ENCODE measurements around the gene SMAD3.

DNA sequence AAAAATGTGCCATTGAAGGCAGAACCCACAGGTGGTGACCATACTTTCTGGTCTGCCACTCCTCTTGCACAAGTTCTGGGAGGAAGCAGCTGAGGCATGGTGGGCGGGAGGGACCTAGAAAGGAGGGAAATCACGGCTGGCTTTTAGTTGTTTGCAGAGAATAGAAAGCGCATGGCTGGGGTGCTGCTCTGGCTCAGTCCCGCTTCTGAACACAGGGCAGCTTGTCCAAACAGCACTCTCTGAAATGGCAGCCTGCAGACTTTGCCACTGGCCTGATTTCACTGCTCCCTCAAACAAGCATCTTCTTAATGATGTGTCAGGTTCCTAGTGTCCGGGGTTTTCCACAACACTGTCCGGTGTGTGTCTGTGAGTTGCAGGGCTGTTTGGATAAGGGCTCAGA is 112.3 kb downstream of the SMAD3 start:
- TF ChIP-seq, protein P1, sequence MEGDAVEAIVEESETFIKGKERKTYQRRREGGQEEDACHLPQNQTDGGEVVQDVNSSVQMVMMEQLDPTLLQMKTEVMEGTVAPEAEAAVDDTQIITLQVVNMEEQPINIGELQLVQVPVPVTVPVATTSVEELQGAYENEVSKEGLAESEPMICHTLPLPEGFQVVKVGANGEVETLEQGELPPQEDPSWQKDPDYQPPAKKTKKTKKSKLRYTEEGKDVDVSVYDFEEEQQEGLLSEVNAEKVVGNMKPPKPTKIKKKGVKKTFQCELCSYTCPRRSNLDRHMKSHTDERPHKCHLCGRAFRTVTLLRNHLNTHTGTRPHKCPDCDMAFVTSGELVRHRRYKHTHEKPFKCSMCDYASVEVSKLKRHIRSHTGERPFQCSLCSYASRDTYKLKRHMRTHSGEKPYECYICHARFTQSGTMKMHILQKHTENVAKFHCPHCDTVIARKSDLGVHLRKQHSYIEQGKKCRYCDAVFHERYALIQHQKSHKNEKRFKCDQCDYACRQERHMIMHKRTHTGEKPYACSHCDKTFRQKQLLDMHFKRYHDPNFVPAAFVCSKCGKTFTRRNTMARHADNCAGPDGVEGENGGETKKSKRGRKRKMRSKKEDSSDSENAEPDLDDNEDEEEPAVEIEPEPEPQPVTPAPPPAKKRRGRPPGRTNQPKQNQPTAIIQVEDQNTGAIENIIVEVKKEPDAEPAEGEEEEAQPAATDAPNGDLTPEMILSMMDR (conservative IDR thresholded peaks at IDR 0.05), result no peak
- no peak for TF ChIP-seq ZFX (IDR thresholded peaks at IDR 0.05)

Measured in C4-2B (cell line).